Thyroid gland (tissue), 4 donors: Measurements from ENCODE around the gene RCOR1.
"Not testable (repeated sequence)": the region's sequence is repeated elsewhere in the genome, so short reads cannot be mapped to it uniquely, and the experiment has no call there.

ENCODE experiments used
- CTCF ChIP-seq, 6 experiments: fragments of 200-600 bp in 3 of 6; fragments of 450-650 bp in 3 of 6; sonication (generic) in 3 of 6; IDR thresholded peaks; one replicate each; pipeline ENCODE4 v1.5.1; 2016 to 2019; ENCODE audit warnings: antibody characterized with exemption in 6 of 6, mild to moderate bottlenecking in 2 of 6, inconsistent platforms in 1 of 6, moderate library complexity in 1 of 6
- POLR2A ChIP-seq, 2 donors: fragments of 450-650 bp; IDR thresholded peaks; one replicate each; pipeline ENCODE4 v1.6.1; 2017; ENCODE audit warnings: antibody characterized with exemption in 2 of 2, mild to moderate bottlenecking in 2 of 2, moderate library complexity in 1 of 2

DNA sequence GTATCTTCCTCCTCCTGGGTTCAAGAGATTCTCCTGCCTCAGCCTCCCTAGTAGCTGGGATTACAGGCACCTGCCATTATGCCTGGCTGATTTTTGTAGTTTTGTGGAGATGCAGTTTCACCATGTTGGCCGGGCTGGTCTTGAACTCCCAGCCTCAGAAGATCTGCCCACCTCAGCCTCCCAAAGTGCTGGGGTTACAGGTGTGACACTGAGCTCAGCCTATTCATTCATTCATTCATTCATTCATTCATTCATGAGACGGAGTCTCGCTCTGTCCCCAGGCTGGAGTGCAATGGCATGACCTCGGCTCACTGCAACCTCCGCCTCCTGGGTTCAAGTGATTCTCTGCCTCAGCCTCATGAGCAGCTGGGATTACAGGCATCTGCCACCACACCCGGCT is 47.2 kb downstream of the RCOR1 start:
- not testable (repeated sequence) for TF ChIP-seq CTCF, POLR2A (IDR thresholded peaks at IDR 0.05)
